HG02642 (cell line): ENCODE results near the gene ACO1.

Experiments
- ATAC-seq: cut with Tn5 transposase; IDR thresholded peaks from one replicate; pipeline ENCODE4 v1.9.1; 2021; ENCODE audit warnings: mild to moderate bottlenecking; ENCODE audit not compliant: unreplicated experiment, poor library complexity

Gene ACO1

GRCh38 chr9:32413424-32413823, 29.0 kb downstream of the ACO1 start:
- no peak for ATAC-seq

DNA sequence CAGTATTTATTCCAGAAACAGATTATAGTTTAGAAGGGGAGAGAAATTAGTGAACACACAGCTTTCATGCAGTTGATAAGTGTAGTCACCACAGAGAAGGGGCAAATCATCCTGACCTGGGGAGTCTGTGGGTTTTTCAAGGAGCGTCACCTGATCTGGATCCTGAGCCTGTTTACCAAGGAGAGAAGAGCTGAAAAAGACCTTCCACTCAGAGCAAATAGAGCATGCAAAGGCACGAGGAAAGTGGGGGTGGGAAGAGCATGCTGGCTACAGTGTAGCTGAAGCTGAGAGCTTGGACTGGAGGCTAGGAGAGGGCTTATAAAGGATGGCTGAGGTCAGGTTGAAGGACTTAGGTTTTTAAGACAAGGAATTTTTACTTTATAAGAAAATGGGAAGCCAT, 30.4 kb downstream of the ACO1 start:
- no peak for ATAC-seq

DNA sequence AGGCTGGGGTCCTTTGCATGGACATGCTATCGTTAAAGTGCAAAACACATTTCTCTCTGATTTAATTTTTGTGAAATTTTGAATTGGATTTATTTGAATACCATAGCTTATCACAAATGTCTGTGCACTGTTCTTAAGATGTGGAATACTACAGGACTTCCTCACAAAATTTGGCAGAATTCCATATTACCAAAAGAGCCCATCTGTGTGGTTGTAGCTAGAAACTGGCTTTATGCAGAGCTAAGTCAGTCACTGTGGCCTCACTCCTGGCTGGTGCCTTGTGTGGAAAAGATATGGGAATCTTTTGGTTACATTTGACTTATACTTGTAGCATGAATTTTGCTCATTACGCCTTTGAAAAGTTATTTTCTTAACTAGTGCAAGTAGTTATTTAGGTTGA, 35.5 kb downstream of the ACO1 start:
- no peak for ATAC-seq

- no peak for ATAC-seq
These were observed 37.9 kb downstream of the ACO1 start for GRCh38 chr9:32422237-32422806.

DNA sequence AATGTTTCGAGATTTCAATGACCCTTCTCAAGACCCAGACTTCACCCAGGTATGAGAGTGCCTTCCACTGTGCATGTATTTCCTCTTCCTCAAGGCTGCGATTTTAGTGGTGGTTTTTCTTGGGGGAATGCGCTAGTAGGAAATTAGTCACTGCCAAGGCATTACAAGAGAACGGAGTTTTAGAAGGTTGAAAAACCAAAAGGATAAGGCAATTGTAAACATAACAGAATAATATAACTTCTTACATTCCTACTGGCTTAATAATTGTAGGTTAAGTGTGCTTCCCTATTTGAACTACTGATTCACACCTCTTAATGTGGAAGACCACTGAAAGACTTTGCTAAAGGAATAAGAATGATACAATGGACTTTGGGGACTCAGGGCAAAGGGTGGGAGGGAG, 38.9 kb downstream of the ACO1 start:
- ATAC-seq = no peak

- ATAC-seq = no peak
These were observed 40.2 kb downstream of the ACO1 start for GRCh38 chr9:32424616-32425015.

- ATAC-seq = peak; percentile 40
These were observed 42.0 kb downstream of the ACO1 start for GRCh38 chr9:32426278-32426939.

DNA sequence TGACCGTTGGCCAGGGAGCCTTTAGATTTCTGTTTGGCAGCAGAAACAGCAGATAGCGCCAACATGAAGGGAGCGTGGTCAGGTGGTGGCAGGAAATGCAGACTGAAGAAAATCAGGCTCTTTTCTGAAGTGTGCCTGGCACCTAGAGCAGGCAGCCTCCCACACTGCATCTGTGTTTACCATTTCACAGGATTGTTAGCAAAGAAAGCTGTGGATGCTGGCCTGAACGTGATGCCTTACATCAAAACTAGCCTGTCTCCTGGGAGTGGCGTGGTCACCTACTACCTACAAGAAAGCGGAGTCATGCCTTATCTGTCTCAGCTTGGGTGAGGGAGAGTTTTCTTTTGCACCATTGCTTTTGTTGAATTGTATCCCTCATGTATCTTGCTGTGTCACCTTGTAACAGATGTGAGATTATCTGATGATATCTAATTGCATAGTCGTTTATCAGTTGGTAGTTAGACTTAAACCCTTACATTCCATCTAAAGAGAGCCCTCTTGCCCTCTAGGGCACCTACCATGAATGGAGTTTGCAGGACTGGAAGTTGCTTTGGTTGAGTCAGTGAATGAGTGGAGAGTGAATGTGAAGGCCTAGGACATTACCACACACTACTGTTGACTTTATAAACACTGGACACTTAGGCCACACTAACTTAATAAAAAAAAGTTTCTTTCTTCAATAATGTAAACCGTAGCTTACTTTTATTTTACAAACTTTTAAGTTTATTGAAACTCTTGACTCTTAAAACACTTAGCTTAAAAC, 42.8 kb downstream of the ACO1 start:
- ATAC-seq = no peak

DNA sequence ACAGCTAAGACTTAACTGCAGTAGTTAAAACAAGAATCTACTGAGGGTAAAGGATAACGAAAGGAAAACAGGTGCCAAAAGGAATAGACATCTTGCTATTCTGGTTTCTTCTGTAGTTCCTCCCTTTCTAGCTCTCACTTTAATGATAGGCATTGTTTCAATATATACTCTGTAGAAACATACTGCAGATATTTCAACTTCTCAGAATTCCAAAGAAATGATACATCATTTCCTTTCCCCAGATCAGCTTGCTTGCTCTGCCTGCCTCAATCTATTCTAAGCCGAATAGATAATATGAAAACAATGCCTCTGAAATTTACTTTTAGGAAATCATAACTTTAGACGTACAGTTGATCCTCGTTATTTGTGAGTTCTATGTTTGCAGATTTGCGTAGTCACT, 46.3 kb downstream of the ACO1 start:
- ATAC-seq = no peak

DNA sequence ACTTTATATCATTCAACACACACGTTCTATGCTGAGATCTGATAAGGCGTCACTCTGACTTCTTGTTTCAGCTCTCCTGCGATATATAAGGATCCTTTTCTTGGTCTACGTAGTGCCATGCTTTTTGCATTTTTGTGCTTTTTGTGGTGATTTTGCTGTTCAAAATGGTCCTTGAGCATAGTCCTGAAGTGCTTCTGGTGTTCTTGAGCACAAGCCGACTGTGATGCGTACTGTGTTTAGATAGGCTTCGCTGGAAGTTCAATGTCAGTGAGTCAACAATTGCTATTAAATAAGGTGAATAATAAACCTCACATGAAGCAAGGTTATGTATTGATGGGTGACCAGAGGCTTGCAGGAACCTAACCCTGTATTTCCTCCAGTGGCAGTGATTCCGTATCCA, 46.8 kb downstream of the ACO1 start:
- ATAC-seq = no peak

GRCh38 chr9:32431940-32432555, 47.6 kb downstream of the ACO1 start:
- ATAC-seq = peak; percentile 63

DNA sequence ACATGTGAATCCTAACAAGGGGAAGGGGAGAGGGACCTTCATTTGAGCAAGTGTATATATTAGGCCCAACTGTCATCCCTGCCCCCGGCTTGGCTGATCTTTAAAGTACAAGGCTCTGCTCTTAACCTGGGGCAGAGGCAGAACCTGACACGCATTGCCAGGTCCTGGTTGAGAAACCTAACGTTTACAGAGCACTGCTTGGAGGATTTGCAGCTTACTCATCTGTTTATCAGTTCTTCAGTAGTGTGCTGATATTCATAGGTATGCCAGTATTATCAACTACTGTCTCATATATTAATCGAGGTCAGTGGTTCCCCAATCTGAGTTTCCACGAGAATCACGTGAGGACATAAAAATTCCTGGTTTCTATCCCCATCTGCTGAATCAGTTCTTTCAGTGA, 50.4 kb downstream of the ACO1 start:
- ATAC-seq = no peak

GRCh38 chr9:32441678-32442077, 57.2 kb downstream of the ACO1 start:
- no peak for ATAC-seq

- ATAC-seq = no peak
These were observed 58.0 kb downstream of the ACO1 start for GRCh38 chr9:32442433-32442832.

DNA sequence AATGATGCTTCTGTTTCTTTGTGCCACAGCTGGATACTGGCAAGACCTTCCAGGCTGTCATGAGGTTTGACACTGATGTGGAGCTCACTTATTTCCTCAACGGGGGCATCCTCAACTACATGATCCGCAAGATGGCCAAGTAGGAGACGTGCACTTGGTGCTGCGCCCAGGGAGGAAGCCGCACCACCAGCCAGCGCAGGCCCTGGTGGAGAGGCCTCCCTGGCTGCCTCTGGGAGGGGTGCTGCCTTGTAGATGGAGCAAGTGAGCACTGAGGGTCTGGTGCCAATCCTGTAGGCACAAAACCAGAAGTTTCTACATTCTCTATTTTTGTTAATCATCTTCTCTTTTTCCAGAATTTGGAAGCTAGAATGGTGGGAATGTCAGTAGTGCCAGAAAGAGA, 65.5 kb downstream of the ACO1 start:
- no peak for ATAC-seq

DNA sequence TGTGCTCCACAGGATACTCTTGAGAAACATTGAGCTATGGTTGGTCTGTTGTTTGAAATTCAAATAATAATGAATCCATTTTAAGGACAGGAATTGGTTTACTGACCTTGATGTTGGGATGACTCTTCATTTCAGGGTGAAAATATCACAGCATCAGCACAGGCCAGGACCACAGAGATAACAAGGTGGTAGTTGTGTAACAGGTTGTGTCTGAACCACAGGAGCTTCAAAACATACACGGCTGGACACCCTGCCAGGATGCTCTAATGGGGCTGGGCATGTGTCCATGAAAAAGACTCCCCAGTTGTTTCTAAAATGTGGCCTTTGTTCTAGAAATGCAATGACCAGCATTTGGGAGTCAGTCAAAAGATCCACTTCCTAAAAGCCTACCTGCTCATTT, 69.8 kb downstream of the ACO1 start:
- ATAC-seq = no peak

DNA sequence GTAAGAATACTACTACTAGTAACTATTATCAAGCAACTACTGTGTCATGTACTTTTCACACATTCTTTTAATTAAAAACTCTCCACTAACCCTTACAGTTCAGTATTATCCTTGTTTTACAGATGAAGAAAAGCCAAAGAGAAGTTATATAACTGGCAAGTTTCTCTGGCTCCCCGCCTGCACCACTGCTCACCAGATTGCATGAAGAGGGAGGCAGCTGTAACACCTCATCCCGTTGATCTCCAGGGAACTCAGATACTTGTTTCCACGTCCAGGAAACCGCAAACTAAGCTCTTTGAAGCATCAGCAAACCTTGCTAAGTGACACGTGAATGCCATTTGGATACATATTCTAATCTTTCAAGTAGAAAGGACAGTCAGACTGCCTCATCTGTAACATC, 71.3 kb downstream of the ACO1 start:
- ATAC-seq = no peak

GRCh38 chr9:32456564-32456963, 72.1 kb downstream of the ACO1 start:
- no peak for ATAC-seq

DNA sequence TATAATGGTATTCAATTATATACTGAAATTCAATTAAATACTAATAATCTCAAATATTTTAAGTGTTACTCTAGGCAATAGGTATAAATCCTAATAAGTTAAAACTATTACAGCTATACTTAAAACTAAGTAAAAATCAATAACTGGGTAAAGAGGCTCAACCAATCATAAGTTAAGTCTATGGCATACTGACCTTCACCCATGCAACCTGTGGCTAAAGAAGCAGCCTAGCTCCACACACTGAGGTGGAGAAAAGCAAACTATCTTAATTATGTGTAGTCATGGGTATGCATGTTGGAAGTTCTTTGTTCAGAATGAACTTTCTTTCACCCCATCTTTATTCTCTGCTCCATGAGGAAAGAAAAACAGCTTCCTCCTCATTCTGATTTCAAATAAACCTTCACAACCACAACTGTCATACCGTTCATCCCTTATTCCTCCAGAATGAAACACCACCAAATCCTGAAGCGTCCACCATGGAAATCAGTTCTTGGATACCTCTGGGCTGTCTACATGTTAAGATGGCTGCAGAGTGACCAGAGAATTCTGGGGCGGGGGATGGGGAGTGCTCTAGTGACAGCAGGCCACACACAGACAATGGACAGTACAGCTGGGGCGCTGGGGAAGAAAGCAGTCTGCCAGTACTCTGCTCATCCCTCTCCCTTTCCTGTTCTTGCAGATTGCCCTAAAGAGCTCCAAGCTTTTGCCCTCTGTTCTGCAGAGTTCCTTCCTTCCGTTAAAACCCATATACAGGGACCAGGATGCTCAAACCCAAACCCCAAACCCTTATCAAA, 79.3 kb downstream of the ACO1 start:
- no peak for ATAC-seq

GRCh38 chr9:32468740-32469139, 84.3 kb downstream of the ACO1 start:
- no peak for ATAC-seq

- no peak for ATAC-seq
These were observed 87.9 kb downstream of the ACO1 start for GRCh38 chr9:32472344-32472743.
